SIG-M5 (cell line): Measurements from ENCODE around the gene TOGARAM2.

ENCODE experiments used
- DNase-seq: peaks from one replicate; lab custom pipeline; 2025; lab: John Stamatoyannopoulos, UW

TOGARAM2 gene

DNA sequence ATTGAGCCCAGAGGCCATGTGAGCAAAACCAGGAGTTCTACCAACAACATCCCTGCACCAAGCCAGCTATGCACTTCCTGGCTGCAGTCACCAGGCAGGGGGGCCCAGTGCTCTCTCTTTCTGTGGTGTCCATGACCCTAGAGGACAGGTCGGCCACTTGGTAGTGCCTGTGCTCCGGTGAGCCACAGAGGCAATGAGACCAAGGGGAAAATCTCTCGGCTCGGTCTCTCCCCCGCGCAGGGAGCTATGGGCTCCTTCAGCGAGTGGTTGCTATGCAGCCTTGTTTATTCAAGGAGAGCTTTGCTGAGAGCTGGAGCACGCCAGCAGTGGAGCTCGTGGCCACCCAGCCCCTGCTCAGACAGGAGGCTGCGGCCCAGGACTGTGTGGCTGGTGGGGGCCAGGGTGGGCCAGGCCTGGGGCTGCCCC is at the start of gene TOGARAM2:
TSS of gene TOGARAM2 (plus strand) at position 283 of the 426 bp plus-strand sequence. CDS start 13,537 bp downstream, outside the sequence.
- DNase-seq = no peak

DNA sequence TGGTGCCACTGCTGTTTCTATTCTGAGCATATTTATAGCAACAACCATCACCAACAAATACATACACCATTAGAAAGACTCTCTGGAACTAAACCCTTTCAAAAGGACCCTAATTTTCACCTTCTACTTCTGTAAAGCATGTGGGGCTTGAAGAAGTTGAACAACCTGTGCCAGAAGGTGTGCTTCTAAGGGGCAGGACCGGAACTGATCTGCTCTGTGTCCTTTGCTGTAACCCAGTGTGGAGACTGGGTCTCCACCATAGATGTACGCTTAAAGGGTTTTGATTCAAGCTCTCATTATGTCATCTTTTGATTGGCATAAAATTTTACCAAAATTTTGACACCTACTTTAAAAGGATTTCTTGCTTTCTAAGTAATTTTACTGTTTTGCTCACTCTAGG is 46.3 kb upstream of the TOGARAM2 start:
- no peak for DNase-seq

DNA sequence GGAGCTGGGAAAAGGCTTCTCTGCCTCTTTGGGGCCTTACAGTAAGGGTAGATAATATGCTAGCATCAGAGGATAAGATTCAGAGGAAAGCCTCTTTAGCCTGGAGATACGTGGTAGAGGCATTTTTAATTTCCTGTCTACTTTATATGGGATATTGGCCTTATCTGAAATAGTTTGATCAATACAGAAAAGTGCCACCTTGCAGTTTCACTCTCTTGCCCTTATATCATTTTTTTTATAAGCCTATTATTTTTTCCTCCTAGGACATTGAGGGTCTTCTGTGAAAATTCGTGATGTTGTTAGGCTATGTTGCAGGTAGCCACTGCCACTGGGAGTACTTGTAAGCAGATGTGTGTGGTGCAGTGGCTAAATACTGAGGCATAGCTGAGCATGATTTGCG is 40.1 kb upstream of the TOGARAM2 start:
- DNase-seq = no peak

DNA sequence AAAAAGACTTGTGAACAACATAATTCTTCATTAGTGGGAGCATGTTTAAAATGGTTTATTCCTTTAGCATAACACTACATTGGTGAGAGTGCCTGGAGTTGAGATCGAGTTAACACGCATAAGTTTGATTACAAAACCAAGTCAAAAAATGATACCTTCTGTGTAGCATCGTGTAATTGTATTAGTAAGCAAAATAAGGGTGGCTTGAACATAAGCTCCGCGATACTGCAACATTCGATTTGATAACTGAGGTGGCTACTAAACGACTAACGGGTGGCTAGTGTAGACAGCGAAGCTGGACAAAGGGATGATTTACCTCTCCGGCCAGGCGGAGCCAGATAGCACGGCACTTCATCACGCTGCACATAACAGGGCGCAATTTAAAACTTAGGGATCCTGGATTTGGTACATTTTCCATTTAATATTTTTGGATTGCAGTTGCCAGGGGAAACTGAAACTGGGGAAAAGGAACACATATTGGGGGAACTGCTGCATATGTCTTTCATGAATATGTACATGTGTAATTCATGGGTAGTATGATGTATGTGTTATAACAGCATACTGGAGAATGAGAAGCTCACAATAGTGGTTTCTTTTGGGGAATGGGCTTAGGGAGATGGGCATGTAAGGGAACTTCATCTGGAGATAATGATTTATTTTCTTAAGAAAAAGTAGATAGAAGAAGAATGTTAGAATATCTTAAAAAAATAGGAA is 36.4 kb upstream of the TOGARAM2 start:
- no peak for DNase-seq

DNA sequence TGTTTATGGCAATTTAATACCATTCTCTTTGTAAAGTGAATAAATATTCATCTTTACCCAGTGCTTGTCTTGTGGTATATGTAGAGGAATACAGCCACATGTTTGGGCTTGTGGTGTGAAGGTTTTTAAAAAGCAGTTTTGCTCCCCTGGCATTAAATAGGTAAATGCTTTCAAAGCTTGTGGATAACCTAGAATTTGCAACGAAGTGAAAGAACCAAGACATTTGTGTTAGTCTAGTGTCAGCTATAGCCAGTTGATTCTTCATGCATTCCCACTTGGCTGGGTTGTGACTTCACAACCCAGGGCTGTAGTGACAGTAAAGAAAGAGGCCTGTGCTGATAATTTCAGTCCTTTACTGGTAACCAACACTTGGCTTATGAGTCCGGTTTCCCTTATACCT is 32.9 kb upstream of the TOGARAM2 start:
- no peak for DNase-seq

DNA sequence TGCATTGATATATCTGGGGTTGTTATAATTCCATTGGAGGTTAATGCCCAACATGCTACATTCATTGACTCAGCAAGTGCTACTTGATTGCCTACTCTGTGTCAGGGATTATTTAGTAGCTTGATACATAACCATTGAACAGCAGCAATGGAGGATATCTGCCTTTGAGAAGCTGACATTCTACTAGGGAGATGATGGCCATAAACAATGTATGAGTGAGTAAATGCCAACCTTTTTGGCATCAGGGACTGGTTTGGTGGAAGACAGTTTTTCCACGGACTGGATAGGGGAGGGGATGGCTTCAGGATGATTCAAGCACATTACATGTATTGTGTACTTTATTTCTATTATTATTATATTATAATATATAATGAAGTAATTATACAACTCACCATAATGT is 31.9 kb upstream of the TOGARAM2 start:
- no peak for DNase-seq

DNA sequence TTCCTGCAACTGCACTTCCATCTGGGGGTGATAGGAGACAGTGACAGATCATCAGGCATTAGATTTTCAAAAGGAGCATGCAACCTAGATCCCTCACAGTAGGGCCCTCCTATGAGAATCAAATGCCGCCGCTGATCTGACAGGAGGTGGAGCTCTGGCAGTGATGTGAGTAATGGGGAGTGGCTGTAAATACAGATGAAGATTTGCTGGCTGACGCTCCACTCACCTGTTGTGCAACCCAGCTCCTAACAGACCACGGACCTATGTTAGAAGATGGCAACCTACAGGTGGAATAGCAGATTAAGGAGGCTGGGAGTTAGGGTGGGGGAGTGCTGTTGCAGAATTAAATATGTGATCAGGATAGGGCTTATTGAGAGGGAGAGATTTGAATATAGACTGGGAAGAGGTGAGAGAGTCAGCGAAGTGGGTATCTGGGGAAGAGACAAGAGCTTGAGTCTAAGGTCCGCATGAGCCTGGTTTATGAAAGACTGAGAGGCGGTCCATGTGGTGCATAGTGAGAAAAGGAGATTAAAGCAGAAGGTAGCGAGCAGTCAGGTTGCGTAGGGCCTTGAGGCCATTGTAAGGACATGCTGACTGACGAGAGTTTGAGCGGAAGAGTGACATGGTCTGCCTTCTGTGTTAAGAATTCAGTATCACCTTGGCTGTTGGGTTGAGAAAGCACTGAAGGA is 31.3 kb upstream of the TOGARAM2 start:
- no peak for DNase-seq

DNA sequence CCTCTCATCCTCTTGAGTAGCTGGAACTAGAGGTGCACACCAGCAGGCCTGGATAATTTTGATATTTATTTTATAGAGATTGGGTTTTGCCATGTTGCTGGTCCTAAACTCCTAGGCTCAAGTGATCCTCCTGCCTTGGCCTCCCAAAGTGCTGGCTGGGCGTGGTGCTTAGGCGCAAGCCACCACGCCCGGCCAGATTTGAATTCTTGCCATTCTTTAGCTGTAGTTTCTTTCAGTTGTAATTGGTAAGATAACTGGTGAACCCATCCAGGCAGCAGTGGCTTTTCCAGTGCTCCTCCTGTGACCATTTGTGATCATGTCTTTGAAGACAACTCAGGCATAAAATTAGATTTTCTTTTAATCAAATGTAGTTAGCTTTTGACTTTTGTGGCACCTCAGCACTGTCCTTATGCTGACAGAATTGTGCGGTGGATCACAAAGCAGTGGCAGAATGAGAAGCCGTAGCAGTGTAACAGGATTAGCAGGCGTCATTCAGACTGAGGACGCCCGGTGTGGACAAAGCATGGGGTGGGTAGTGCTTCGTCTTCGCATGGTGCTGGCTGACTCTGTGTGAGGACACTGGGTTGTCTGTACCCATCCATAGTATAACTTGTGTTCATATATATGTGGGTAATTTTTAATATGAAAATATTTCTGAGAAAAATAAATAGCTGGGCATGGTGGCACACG is 30.0 kb upstream of the TOGARAM2 start:
- DNase-seq = no peak

DNA sequence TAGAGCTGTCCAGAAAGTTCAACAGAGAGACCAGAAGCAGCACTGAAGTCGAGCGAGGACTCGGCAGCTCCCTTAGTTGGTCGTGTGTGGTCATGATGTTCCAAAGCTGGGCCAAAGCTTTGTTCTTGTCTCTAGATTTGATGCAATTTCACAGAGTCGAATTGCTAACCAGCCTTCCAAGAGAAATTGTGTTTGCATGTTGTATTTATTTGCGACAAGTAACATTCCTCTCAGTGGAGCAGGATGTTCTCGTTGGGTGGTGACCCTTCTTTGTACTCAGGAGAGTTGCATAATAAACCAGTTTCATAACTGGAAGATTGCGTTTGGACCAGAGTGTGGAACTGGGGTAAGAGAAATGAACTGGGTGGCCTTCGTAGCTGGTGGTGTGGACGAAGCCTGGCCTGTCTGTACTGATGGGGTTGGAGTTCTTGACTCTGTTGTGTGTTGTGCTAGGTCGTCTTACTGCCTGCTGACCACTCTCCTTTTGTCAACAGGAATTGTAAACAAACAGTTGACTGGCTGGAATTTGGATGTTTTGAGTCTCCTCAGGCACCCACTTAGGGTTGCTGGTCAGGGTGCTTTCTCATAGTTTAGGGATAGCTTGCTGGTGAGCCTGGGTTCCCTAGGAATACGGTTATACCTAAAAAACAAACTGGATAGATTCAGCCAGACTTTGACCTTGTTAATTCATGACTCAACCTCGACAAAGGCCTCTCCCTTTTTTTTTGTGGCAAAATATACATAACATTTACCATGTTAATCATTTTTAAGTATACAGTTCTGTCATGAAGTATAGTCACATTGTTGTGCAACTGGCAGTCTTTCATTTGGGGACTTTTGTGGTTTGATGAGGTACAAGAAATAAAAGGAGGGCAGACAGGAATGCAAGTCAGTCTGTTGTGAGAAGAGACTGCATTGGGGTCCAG is 28.9 kb upstream of the TOGARAM2 start:
- peak; percentile 50 for DNase-seq

DNA sequence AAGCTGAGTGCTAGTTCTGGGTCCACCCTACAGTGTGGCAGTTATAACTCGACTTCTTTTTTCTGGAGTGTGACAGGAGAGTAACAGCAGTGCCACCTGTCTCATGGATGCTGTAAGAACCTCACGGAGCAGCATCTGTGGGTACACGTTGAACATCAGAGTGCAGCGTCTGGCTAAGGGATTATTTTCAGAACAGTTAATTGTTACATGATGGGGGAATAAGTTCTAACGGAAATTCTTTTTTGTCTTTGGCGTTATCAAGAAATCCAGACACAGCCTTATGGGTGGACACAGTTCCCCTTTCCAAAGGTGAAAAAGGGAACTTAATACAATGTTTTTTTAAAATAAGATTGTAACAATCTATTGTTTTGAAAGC is 28.3 kb upstream of the TOGARAM2 start:
- peak; percentile 22 for DNase-seq

DNA sequence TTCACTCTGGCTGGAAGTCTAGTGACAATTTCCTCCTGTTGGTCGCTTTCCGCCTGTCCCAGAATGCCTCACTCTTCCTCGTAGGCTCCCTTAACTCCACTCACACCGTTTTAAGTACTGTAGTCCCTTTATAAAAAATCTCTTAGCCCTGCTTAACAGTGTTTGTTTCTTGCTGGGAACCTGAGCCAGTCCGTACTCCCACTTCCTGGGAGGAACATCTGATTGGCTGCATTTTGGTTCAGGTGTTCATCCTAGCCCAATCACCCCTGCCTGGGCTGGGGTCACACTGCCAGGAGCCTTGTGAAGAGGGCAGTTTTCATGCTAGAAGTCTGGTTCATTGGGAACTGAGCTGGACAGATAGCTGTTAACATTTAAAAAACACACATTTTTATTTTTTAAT is 25.6 kb upstream of the TOGARAM2 start:
- no peak for DNase-seq

DNA sequence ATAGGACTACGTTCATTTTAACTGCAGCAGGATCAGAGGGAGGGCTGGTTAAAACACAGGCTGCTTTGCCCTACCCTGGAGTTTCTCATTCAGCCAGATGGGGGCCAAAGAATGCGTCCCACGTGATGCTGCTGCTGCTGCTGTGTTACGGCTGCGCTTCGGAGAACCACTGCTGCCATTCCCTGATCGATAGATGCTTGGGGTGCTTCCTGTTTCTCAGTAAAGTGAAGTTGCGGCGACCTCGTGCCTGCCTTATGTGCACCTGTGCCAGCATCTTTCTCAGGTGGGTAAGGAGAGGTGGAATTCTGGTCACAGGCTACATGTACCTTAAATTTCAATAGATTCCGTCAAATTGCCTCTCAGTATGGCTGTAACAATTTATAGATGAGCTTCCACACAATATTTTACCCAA is 24.7 kb upstream of the TOGARAM2 start:
- no peak for DNase-seq

DNA sequence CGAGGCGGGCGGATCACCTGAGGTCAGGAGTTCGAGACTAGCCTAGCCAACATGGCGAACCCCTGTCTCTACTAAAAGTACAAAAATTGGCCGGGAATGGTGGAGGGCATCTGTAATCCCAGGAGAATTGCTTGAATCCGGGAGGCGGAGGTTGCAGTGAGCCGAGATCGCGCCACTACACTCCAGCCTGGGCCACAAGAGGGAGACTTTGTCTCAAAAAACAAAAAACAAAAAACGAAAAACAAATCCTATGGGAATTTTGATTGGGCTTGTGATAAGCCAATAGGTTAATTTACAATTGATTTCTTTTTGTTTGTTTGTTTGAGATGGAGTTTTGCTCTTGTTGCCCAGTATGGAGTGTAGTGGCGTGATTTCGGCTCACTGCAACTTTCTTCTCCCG is 24.2 kb upstream of the TOGARAM2 start:
- no peak for DNase-seq

DNA sequence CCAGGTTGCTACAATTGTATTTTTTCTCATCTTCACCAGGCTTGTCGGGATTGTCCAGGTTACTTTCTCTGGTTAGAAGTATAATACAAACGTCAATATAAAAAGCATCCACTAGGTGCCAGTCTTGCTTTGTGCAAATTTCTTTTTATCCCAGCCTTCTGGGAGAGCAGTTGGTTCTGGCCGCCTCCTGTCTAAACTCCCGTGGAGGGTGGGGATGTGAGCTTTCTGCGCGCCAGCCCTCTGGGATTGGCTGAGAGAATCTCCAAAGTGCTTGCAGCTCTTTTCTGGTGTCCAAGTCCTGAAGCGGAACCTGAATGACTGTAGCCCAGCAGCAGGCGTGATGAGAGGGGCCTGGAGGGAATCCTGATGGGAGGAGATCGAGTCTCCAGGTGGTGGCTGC is 22.4 kb upstream of the TOGARAM2 start:
- no peak for DNase-seq

DNA sequence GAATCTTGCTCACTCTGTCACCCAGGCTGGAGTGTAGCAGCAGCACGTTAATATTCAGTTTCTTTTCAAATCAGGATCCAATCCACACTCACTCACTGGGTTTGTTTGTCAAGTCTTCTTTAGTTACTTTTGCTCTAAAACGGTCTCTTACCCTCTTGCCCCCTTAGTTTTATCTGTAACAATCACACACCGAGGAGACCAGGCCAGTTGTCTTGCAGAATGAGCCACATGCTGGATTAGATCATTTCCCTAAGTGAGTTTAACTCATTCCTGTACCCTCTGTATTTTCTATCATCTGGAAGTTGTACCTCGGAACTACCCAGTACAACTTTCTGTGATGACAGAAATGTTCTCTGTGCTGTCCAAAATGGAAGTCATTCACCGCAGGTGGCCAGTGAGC is 20.7 kb upstream of the TOGARAM2 start:
- no peak for DNase-seq

DNA sequence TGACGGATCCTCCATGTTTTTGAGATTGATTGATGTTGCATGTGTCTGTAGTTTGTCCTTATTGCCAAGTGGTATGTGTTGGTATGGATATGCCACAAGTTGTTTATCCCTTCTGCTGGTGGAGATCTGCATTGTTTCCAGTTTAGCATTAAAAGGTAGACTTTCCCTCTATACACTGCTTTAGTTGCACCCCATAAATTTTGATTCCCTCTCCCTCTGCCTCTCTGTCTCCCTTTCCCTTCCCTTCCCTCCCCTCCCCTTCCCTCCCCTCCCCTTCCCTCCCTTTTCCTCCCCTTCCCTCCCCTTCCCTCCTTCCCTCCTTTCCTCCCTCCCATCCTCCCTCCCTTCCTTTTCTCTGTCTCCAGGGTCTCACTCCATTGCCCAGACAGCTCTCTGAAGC is 18.6 kb upstream of the TOGARAM2 start:
- DNase-seq = no peak

DNA sequence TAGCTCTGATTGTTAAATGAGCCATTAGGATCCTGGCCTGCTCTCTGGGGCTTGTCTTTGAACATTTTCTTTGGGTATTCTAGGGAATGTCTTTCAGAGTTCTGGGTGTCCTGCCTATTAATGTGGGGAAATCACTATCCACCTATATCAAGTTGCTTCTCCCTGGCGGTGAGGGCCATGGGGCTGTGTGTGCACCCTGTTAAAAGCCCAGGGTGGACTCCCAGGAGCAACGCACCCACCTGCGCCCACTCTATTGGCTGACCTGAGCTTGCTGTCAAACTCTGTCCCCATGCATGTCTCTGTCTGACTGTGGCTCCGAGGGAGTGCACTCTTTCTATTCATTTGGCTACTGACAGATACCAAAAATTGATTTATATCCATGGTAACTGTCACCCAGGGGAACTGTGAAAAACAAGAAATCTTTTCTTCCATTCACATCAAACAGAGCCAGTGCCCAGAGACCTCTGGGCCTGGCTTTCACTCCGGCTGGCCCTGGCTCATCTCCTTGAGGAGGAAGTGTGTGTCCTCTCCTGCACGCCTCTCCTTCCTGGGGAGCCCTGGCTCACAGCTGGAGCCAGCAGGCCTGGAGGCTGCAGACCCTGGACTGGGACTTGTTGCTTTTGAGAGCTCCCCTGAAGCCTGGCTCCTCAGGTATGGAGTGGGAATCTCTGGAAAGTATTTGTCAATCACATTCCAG is 10.5 kb upstream of the TOGARAM2 start:
- no peak for DNase-seq

DNA sequence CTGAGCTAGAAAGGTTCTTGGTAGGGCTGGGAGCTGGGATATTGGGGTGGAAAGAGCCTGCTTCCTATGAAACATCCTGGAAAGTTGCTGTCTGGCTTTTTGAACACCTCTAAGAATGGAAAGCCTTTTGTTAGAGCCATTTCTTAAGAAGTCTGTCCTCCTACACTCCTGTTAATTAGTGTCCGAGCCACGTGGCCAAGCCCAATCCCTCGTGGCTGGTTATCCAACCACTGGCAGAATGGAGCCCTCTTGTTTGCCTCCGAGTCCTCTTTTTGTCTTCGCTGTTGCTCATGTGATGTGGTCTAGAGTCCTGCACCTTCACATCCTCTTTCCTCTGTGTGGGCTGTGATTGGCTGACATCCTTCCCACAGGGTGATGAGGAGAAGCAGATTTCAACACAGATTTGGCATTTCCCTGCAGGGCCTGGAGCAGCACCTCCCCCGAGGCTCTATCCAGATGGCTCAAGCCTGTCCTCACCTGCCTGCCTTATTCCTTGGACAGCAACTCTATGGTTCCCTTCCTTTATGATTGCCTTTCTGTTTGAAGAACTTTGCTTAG is 8.2 kb upstream of the TOGARAM2 start:
- no peak for DNase-seq

DNA sequence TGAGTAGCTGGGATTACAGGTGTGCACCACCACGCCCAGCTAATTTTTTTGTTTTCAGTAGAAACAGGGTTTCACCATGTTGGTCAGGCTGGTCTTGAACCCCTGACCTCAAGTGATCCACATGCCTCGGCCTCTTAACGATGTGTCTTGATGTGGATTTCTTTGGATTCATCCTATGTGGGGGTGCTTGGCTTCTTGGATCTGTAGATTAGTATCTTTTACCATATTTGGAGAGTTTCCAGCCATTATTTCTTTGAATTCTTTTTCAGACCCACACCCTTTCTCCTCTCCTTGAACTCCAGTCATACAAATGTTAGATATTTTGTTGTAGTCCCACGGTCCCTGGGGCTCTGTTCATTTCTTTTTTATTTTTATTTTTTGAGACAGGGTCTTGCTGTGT is 6.8 kb upstream of the TOGARAM2 start:
- no peak for DNase-seq

DNA sequence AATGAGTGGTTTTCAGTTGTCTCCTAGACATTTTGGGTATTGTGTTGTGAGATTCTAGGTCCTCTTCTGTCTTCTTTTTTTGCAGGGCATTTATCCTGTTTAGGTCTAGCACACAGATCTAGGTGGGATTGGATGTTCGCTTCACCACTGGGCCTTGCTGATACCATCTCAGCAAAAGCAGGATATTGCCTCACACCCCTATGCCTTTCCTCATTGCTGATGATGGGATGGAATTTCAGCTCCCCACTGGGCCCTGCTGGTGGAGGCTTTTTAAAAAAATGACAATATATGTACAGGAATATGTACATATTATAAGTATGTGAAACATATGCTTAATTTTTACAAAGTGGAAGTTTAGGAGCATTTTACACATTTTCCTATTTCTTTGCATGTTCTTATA is 5.4 kb upstream of the TOGARAM2 start:
- DNase-seq = no peak

DNA sequence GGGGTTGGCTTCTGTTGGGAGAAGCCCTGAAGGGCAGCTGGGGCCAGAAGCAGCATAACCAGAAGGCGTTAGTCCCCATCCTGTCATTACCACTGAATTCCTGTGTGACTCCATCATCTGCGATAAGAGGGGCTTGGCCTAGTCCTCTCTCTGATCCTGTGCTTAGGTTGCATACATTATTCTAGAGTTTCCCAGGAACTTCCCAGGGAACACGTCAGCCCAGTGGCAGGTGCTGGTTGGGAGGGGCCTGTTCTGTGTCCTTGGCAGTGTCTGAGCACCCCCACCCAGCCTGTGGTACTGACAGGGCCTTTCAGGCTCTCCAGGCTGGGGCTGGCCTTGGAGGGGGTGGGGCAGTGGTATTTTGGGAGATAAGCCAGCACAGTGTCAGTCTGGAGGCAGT is 4.5 kb upstream of the TOGARAM2 start:
- no peak for DNase-seq
